ENCODE results near the gene ZNF318. TPM values are rescaled to one million over a fixed set of nuclear protein-coding genes. Genes with fewer than 3 reads are reported as not detected.

ZNF318 gene
- total RNA-seq, 1 donor from 2014 or later = 23.2 TPM

- no peaks in the 10 kb centered on the region for H3K4me1 Mint-ChIP-seq (ENCODE audit: low read depth)
Observed at GRCh38 chr6:43292763-43293318, 76.6 kb downstream of the ZNF318 start.

DNA sequence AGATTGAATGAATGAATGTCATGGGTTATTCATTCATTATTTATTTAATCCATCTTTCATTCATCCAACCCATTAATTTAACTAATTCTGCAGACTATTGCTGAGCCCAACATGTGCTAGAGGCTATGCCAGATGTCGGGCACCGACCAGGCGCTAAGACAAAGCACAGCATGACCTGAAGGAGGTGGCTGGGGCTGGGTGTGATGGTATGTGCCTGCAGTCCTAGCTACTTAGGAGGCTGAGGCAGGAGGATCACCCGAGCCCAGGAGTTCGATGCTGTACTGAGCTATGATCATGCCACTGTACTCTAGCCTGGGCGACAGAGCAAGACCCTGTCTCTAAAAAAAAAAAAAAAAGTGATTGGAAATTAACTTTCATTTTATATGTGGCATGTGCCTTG is 77.1 kb downstream of the ZNF318 start:
- peaks cover 14% of the 10 kb centered on the region for H3K27me3 Mint-ChIP-seq
- H3K9me3 Mint-ChIP-seq (ENCODE audit: low read depth) = no peaks in the 10 kb centered on the region
- H3K4me3 Mint-ChIP-seq (ENCODE audit: low read depth) = no peak overlapping the region
- TF ChIP-seq CTCF (IDR thresholded peaks at IDR 0.05; ENCODE audit: unreplicated experiment) = no peak
- H3K4me1 Mint-ChIP-seq (ENCODE audit: low read depth) = no peaks in the 10 kb centered on the region
- DNase-seq (ENCODE audit: low spot score, unreplicated experiment) = no peak
- no peak overlapping the region for H3K27ac Mint-ChIP-seq
- no peaks in the 10 kb centered on the region for H3K36me3 Mint-ChIP-seq (ENCODE audit: insufficient read depth)

More at GRCh38 chr6:43292763-43293318, 76.6 kb downstream of the ZNF318 start:
- H3K27me3 Mint-ChIP-seq = peaks cover 11% of the 10 kb centered on the region
- DNase-seq (ENCODE audit: low spot score, unreplicated experiment) = no peak
- H3K9me3 Mint-ChIP-seq (ENCODE audit: low read depth) = no peaks in the 10 kb centered on the region
- TF ChIP-seq CTCF (IDR thresholded peaks at IDR 0.05; ENCODE audit: unreplicated experiment) = no peak
- no peak overlapping the region for H3K4me3 Mint-ChIP-seq (ENCODE audit: low read depth)
- H3K36me3 Mint-ChIP-seq (ENCODE audit: insufficient read depth) = no peaks in the 10 kb centered on the region
- no peak overlapping the region for H3K27ac Mint-ChIP-seq

DNA sequence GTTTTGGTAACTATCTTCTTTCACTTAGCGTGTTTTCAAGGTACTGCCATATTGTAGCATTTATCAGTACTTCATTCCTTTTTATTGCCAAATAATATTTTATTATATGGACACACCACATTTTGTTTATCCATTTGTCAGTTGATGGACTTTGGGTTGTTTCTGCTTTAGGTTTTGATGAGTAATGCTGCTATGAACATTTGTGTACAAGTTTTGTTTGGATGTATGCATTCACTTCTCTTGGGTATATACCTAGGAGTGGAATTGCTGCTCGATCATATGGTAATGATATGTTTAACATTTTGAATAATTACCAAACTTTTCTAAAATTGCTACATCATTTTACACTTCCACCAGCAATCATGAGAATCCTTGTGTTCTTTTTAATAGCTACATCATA is 77.7 kb downstream of the ZNF318 start:
- H3K27me3 Mint-ChIP-seq = peaks cover 20% of the 10 kb centered on the region
- no peak overlapping the region for H3K4me3 Mint-ChIP-seq (ENCODE audit: low read depth)
- H3K36me3 Mint-ChIP-seq (ENCODE audit: insufficient read depth) = no peaks in the 10 kb centered on the region
- no peak for DNase-seq (ENCODE audit: low spot score, unreplicated experiment)
- H3K9me3 Mint-ChIP-seq (ENCODE audit: low read depth) = no peaks in the 10 kb centered on the region
- TF ChIP-seq CTCF (IDR thresholded peaks at IDR 0.05; ENCODE audit: unreplicated experiment) = no peak
- H3K27ac Mint-ChIP-seq = no peak overlapping the region
- H3K4me1 Mint-ChIP-seq (ENCODE audit: low read depth) = peaks cover 1% of the 10 kb centered on the region

GRCh38 chr6:43290905-43291355 is 78.5 kb downstream of the ZNF318 start:
- no peaks in the 10 kb centered on the region for H3K36me3 Mint-ChIP-seq (ENCODE audit: insufficient read depth)
- no peaks in the 10 kb centered on the region for H3K9me3 Mint-ChIP-seq (ENCODE audit: low read depth)
- H3K27me3 Mint-ChIP-seq = peaks cover 22% of the 10 kb centered on the region
- H3K4me1 Mint-ChIP-seq (ENCODE audit: low read depth) = peaks cover 1% of the 10 kb centered on the region
- no peak overlapping the region for H3K4me3 Mint-ChIP-seq (ENCODE audit: low read depth)
- TF ChIP-seq CTCF (IDR thresholded peaks at IDR 0.05; ENCODE audit: unreplicated experiment) = no peak
- H3K27ac Mint-ChIP-seq = no peak overlapping the region
- DNase-seq (ENCODE audit: low spot score, unreplicated experiment) = no peak

GRCh38 chr6:43290339-43290904 is 79.0 kb downstream of the ZNF318 start:
- H3K36me3 Mint-ChIP-seq (ENCODE audit: insufficient read depth) = no peaks in the 10 kb centered on the region
- TF ChIP-seq CTCF (IDR thresholded peaks at IDR 0.05; ENCODE audit: unreplicated experiment) = no peak

More at GRCh38 chr6:43290339-43290904, 79.0 kb downstream of the ZNF318 start:
- no peak overlapping the region for H3K4me3 Mint-ChIP-seq (ENCODE audit: low read depth)
- H3K9me3 Mint-ChIP-seq (ENCODE audit: low read depth) = no peaks in the 10 kb centered on the region
- H3K27ac Mint-ChIP-seq = no peak overlapping the region
- H3K27me3 Mint-ChIP-seq = peaks cover 27% of the 10 kb centered on the region
- H3K4me1 Mint-ChIP-seq (ENCODE audit: low read depth) = peaks cover 1% of the 10 kb centered on the region
- DNase-seq (ENCODE audit: low spot score, unreplicated experiment) = no peak
